ENCODE results near the gene KCNK10.

KCNK10 gene

DNA sequence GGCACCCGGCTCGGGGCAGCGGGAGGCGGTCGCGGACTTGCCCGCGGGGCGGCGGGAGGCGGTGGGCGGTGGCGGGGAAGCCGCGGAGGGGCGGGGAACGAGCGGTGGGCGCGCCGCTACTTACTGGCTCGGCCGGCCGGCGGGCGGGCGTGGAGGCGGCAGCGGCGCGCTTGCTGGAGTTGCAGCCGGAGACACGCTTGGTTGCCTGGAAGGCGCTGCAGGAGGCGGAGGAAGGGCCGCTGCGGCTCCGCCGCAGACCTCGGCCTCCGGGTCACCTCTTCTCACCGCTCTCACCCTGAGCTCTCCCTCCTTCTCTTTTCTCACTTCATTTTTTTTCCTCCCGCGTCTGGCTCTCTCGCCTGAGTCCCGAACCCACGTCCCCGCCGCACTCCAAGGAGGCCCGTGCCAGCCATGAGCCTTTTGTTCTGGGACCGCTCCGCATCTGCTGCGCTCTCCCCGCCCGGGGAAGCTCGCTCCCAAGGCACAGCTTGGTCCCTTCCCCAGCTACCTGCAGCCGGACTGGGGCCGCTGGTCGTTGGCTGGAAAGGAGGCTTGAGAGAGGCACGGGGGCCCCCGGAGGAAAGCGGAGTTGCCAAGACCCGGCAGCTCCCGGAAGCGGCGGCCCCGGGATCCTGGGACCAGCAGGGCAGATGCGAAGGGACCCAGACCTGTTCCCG lies 592 bp upstream of the KCNK10 start:
- no peak for DNase-seq (ENCODE audit: low read depth, low spot score)
- H3K4me3 ChIP-seq (ENCODE audit: low read length): no peak overlapping the region

- no peak overlapping the region for H3K4me3 ChIP-seq (ENCODE audit: low read length)
- no peak for DNase-seq (ENCODE audit: low read depth, low spot score)
Observed at GRCh38 chr14:88322504-88323085, 474 bp downstream of the KCNK10 start.

- no peak for DNase-seq (ENCODE audit: low read depth, low spot score)
- H3K4me3 ChIP-seq (ENCODE audit: low read length): no peak overlapping the region
Observed at GRCh38 chr14:88321692-88322503, 1.2 kb downstream of the KCNK10 start.

- H3K4me3 ChIP-seq (ENCODE audit: low read length): no peak overlapping the region
- DNase-seq (ENCODE audit: low read depth, low spot score): no peak
Observed at GRCh38 chr14:88318406-88318805, 4.7 kb downstream of the KCNK10 start.

DNA sequence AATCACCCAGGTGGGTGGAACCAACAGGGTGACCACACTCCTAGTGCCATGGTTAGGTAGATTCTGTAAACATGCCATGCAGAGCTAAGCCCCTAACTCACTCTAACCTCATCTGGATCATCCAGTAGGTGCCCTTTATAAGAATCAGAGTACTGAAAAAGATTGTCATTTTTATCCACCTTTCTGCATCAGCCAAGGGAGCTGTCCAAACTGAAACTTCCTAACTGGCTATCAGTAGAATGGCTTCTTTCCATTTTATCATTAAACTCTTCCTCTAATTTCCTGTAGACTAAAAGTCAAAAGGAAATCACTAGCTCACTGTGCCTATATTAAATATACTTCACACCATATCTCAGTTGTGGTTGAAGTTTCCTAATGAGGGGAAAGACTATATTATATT lies 6.5 kb downstream of the KCNK10 start:
- no peak overlapping the region for H3K4me3 ChIP-seq (ENCODE audit: low read length)
- DNase-seq (ENCODE audit: low read depth, low spot score): no peak

GRCh38 chr14:88312257-88312656 lies 10.8 kb downstream of the KCNK10 start:
- DNase-seq (ENCODE audit: low read depth, low spot score): no peak
- H3K4me3 ChIP-seq (ENCODE audit: low read length): no peak overlapping the region

DNA sequence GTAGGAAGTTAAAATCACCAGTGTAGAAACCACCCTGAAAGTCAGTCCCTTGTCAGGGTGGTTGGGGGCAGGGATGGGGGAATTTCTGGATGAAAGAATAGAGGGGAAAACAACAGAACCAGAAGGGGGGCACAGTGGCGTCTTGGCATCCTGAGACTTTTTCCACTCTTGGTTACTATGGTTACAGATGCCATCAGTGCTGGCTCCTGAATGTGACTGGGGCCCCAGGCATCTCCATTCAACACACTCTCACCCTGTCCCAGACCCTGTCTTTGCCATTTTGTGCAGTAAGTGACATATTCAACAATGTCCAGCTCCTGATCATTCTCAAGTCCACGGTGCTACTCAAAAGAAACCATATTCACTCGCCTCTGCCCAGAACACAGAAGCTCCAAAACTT lies 11.3 kb downstream of the KCNK10 start:
- no peak overlapping the region for H3K4me3 ChIP-seq (ENCODE audit: low read length)
- no peak for DNase-seq (ENCODE audit: low read depth, low spot score)

DNA sequence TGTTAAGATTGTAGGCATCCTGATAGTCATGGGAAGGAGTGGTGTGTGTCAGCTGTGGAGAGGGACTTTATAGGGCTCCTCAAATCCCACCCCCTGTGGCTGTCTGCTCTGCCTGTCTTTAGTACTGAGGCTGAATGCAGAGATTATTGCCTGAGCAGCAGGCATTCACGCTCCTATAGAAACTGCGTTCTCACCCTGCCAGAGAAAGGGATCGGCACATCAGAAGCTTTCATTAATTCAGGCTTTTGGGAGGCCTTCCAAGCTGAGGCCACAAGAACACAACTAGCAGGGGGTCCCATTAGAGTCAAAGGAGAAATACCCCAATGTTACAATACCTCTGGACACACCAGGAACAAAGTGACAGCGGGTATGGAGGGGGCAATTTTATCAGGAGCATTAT lies 12.6 kb downstream of the KCNK10 start:
- H3K4me3 ChIP-seq (ENCODE audit: low read length): no peak overlapping the region
- DNase-seq (ENCODE audit: low read depth, low spot score): no peak

- no peak overlapping the region for H3K4me3 ChIP-seq (ENCODE audit: low read length)
- no peak for DNase-seq (ENCODE audit: low read depth, low spot score)
Observed at GRCh38 chr14:88310021-88310420, 13.0 kb downstream of the KCNK10 start.

- no peak for DNase-seq (ENCODE audit: low read depth, low spot score)
- H3K4me3 ChIP-seq (ENCODE audit: low read length): no peak overlapping the region
Observed at GRCh38 chr14:88305528-88306322, 17.3 kb downstream of the KCNK10 start.

DNA sequence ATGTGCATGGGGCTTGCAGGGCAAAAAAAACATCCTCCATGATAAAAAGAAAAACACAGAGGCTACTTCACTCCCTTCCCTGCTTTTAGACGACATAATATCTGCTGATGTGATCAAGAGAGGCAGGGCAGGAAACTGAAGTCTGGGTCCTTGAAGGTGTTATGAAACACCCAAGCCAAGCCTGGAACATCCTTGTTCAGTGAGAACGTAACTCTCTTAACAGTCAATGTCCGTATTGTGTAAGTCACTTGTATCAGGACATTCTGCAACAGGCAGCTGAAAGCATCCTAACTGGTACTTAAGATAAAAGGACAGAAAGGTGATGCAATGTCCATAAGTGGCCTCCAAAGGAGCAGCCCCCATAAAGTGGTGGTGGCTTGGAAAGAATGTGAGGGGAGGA lies 20.0 kb downstream of the KCNK10 start:
- DNase-seq (ENCODE audit: low read depth, low spot score): no peak
- H3K4me3 ChIP-seq (ENCODE audit: low read length): no peak overlapping the region

- no peak for DNase-seq (ENCODE audit: low read depth, low spot score)
- H3K4me3 ChIP-seq (ENCODE audit: low read length): no peak overlapping the region
Observed at GRCh38 chr14:88301381-88301780, 21.7 kb downstream of the KCNK10 start.

GRCh38 chr14:88300817-88301216 lies 22.3 kb downstream of the KCNK10 start:
- no peak for DNase-seq (ENCODE audit: low read depth, low spot score)
- no peak overlapping the region for H3K4me3 ChIP-seq (ENCODE audit: low read length)

GRCh38 chr14:88299865-88300530 lies 23.1 kb downstream of the KCNK10 start:
- no peak for DNase-seq (ENCODE audit: low read depth, low spot score)
- no peak overlapping the region for H3K4me3 ChIP-seq (ENCODE audit: low read length)

- no peak overlapping the region for H3K4me3 ChIP-seq (ENCODE audit: low read length)
- DNase-seq (ENCODE audit: low read depth, low spot score): no peak
Observed at GRCh38 chr14:88297306-88297705, 25.8 kb downstream of the KCNK10 start.

GRCh38 chr14:88296351-88296750 lies 26.7 kb downstream of the KCNK10 start:
- DNase-seq (ENCODE audit: low read depth, low spot score): no peak
- H3K4me3 ChIP-seq (ENCODE audit: low read length): no peak overlapping the region

GRCh38 chr14:88289996-88290395 lies 33.1 kb downstream of the KCNK10 start:
- no peak overlapping the region for H3K4me3 ChIP-seq (ENCODE audit: low read length)
- DNase-seq (ENCODE audit: low read depth, low spot score): no peak

DNA sequence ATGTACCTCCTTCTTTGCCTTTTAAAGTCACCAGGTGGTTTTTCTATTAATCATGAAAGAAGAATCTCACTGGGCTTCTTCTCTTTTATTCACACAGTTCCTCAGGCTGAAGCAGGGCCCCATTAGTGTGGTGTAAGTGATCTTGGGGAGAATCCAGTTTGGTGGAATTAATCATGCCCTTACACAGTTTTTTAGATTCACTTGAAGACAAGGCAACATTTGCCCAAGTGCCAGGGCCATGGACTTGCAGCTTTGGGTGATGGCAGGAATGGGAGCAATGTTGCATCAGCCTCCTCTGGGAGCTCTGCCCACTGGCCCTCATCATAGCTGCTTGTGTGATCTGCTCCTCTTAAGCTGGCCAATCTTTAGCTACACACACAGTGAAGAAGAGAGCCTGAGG lies 33.8 kb downstream of the KCNK10 start:
- no peak overlapping the region for H3K4me3 ChIP-seq (ENCODE audit: low read length)
- no peak for DNase-seq (ENCODE audit: low read depth, low spot score)

DNA sequence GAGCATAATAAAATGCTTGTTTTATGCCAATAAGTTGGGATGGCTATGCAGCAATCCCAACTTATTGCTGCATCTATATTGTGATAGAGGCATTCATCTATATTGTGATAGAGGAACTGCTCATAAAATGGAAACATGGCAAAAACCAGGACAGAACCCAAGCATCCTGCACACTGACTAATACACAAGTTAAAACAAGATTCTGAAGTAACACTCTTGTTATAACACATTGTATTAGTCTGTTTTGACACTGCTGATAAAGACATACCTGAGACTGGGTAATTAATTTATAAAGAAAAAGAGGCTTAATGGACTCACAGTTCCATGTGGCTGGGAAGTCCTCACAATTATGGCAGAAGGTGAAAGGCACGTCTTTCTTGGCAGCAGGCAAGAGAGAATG lies 36.8 kb downstream of the KCNK10 start:
- DNase-seq (ENCODE audit: low read depth, low spot score): no peak
- H3K4me3 ChIP-seq (ENCODE audit: low read length): no peak overlapping the region
